ENCODE measurements around the gene NDST1.
A peak's percentile ranks its signal among the peaks of the same experiment; 100 is the strongest.

NDST1 gene

DNA sequence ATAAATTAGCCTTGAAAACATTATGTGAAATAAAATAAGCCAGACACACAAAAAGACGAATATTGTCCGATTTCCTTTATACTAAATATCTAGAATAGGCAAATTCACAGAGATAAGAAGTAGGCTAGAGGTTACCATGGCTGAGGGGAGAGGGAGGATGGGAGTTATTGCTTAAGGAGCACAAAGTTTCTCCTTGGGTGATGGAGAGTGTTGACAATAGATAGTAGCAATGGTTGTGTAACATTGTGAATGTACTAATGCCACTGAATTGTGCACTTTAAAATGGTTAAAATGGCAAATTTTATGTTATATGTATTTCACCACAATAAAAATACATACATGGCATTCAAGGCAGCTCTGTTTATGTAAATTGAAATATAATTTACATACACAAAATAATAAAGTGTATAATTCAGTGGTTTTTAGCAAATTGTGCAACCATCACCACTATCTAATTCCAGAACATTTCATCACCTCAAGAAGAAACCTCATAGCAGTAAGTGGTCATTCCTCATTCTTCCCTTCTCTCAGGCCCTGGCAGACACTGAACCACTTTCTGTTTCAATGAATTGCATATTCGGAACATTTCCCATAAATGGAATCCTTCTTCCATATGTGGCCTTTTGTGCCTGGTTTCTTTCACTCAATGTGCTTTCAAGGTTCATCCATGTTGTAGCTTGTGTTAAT lies 59.2 kb downstream of the NDST1 start:
- no peak for ATAC-seq
- Mint-ChIP-seq H3K27me3 (no peaks in the 10 kb centered on the region), H3K4me1 (no peaks in the 10 kb centered on the region), H3K27ac (no peak overlapping the region), H3K36me3 (ENCODE audit: low read depth) (no peaks in the 10 kb centered on the region), H3K4me3 (no peak overlapping the region), H3K9me3 (no peaks in the 10 kb centered on the region)
- DNase-seq, result no peak

DNA sequence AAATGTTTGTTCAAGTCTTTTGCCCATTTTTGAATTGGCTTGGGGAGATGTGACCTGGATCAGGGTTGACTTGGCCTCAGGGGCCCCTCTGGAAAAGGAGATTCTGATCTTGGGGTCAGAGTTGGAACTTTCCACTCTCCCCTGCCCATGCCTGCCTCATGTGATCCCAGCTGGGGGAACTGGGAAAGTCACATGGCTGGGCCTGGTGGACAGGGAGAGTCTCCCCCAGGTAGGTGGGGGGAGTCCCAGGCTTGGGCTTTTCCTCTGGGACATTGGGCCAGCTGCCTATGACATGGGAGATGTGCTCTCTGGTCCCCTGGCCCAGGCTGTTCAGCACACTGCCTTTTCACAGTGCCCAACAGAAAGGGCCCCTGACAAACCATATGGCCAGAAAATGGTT lies 60.7 kb downstream of the NDST1 start:
- no peaks in the 10 kb centered on the region for H3K4me1 Mint-ChIP-seq
- no peak for DNase-seq
- ATAC-seq, result no peak
- no peaks in the 10 kb centered on the region for H3K36me3 Mint-ChIP-seq (ENCODE audit: low read depth)
- H3K27me3 Mint-ChIP-seq, result no peaks in the 10 kb centered on the region
- H3K4me3 Mint-ChIP-seq, result no peak overlapping the region
- no peak overlapping the region for H3K27ac Mint-ChIP-seq
- H3K9me3 Mint-ChIP-seq, result no peaks in the 10 kb centered on the region

DNA sequence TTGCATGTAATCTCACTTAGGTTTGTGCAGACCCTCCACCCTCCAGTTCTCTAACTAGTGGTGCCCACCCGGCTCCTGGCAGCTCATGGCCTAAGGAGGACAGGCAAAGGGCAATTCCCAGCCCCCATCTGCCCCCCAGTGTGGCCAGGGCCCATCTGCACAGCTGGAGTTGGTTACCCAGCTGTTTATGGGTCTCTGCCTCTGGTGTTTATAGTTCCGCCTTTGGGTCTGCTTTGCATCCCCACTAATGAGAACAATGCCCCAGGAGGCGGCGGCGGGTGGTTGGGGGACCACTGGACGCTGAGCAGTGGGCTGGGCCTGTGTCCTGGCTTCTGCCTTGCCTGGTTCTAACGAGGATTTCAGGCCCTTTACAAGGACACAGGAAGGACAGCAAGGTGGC lies 62.4 kb downstream of the NDST1 start:
- no peaks in the 10 kb centered on the region for H3K36me3 Mint-ChIP-seq (ENCODE audit: low read depth)
- H3K4me1 Mint-ChIP-seq, result no peaks in the 10 kb centered on the region
- no peak overlapping the region for H3K4me3 Mint-ChIP-seq
- ATAC-seq (no peak), DNase-seq (no peak)
- H3K9me3 Mint-ChIP-seq, result no peaks in the 10 kb centered on the region
- H3K27ac Mint-ChIP-seq, result no peak overlapping the region
- H3K27me3 Mint-ChIP-seq, result no peaks in the 10 kb centered on the region

DNA sequence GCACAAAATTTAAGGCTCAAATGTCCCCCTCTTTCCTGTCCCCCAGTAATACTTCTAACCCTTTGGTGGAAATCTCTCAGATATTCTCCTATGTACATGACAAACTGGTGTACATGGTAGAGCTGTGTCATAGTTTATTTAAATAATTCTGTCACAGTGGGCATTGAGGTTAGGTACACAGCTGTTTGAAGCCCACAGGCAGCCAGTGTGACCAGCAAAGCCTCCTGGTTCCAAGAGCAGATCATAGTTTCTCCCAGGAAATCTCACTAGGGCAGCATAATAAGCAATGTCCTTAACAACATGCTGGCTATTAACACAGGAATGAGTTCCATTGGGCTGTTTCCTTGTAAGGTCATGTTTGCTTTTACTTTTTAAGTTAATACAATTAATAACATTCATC lies 63.9 kb downstream of the NDST1 start:
- no peak overlapping the region for H3K4me3 Mint-ChIP-seq
- H3K27me3 Mint-ChIP-seq, result no peaks in the 10 kb centered on the region
- H3K36me3 Mint-ChIP-seq (ENCODE audit: low read depth), result no peaks in the 10 kb centered on the region
- H3K4me1 Mint-ChIP-seq, result no peaks in the 10 kb centered on the region
- no peaks in the 10 kb centered on the region for H3K9me3 Mint-ChIP-seq
- ATAC-seq (no peak), DNase-seq (no peak)
- H3K27ac Mint-ChIP-seq, result no peak overlapping the region

DNA sequence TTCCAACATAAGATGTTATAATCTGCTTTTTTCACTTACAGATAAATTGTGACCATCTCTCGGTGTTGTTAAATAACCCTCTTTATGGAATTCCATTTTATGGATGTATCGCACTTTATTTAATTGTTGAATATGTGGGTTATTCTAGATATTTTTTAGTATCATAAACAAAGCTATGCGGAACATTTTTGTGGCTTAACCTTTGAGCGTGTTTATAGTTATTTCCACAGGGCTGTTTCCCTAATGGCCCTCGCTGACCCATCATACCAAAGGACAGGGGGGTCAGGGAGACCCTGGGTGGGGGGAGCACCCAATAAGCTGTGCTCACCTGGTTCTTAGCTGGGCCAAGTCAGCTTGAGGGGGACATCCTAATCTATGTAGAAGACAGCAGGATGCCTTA lies 65.3 kb downstream of the NDST1 start:
- no peak for DNase-seq
- no peak overlapping the region for H3K27ac Mint-ChIP-seq
- H3K4me1 Mint-ChIP-seq, result no peaks in the 10 kb centered on the region
- no peak overlapping the region for H3K4me3 Mint-ChIP-seq
- no peaks in the 10 kb centered on the region for H3K9me3 Mint-ChIP-seq
- no peaks in the 10 kb centered on the region for H3K27me3 Mint-ChIP-seq
- no peaks in the 10 kb centered on the region for H3K36me3 Mint-ChIP-seq (ENCODE audit: low read depth)
- no peak for ATAC-seq

DNA sequence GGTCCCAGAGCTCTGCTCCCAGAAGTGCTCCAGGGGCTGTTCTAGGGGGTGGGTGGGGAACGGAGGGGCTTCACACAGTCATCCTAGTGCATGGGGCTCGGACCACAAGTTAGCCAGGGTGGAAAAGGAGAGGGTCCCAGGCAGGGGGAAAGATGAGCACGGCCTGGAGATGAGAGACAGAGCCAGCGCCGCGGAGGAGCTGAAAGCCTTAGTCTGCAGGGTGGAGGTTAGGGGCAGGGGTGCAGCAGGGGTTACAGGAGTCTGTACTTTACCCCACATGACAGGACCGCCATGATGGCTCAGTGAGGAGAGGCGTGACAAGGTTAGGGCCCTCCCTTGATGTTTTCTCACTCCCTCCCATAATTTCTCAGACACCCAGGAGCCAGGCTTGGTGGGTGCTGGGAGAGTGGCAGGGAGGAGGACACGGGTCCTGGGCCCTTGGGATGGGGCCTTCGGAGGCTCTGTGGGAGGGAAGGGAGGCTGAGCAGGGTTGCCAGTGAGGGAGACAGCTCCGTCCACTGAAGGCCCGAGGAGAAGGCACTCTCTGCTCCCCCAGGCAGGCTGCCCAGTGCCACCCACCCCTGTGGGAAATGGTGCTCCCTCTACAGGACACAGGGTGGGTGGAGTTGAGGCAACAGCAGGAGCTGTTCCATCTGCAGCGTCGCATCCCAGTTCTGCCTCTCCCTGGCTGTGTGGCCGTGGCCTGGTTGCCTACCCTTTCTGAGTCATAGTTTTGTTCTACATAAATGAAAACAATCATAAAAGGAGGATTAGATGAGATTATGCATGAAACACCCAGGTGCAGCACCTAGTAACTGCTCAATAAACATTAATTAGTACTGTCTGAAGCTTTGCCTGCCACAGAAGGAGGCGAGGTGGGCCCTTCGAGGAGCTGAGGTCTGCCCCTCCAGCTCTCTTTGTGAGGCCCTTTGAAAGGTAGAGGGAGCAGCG lies 66.2 kb downstream of the NDST1 start:
- Mint-ChIP-seq H3K4me3 (no peak overlapping the region), H3K4me1 (no peaks in the 10 kb centered on the region), H3K9me3 (no peaks in the 10 kb centered on the region), H3K36me3 (ENCODE audit: low read depth) (no peaks in the 10 kb centered on the region), H3K27me3 (no peaks in the 10 kb centered on the region), H3K27ac (no peak overlapping the region)
- ATAC-seq, result peak; percentile 26
- no peak for DNase-seq

DNA sequence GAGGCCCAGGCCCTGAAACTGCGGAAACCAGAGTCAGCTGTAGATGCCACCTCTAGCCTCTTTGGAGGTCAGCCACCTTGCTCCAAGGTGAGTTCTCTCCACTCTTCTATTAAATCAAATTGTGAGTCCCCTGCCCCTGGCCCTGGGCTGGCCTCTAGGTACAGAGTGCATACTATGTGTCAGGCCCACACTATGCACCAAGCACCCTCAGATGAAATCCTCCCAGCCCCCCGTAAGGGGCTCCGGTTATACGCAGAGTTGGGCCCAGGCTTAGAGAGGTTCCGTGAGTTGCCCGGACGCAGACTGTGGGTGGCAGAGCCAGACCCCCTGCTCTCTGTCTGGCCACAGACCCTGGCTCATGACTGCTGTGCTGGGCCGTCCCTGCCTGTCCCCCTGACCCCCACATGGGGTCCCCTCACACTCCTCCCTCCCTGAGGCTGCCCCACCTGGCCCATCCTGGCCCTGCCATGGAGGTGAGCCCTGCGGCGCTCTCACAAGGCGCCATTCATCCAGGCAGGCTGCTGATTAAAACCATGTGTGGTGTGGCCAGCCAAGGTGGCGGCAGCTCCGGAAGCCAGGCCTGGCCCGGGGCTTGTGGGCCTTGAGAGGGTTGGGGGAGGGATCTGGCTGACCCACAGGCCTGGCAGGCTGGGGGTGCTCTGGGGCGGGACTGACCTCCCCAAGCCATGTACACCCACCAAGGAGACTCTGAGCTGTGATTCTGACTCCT lies 67.1 kb downstream of the NDST1 start:
- DNase-seq (no peak), ATAC-seq (no peak)
- H3K27me3 Mint-ChIP-seq, result no peaks in the 10 kb centered on the region
- no peaks in the 10 kb centered on the region for H3K9me3 Mint-ChIP-seq
- no peak overlapping the region for H3K27ac Mint-ChIP-seq
- H3K4me1 Mint-ChIP-seq, result no peaks in the 10 kb centered on the region
- no peaks in the 10 kb centered on the region for H3K36me3 Mint-ChIP-seq (ENCODE audit: low read depth)
- H3K4me3 Mint-ChIP-seq, result no peak overlapping the region

DNA sequence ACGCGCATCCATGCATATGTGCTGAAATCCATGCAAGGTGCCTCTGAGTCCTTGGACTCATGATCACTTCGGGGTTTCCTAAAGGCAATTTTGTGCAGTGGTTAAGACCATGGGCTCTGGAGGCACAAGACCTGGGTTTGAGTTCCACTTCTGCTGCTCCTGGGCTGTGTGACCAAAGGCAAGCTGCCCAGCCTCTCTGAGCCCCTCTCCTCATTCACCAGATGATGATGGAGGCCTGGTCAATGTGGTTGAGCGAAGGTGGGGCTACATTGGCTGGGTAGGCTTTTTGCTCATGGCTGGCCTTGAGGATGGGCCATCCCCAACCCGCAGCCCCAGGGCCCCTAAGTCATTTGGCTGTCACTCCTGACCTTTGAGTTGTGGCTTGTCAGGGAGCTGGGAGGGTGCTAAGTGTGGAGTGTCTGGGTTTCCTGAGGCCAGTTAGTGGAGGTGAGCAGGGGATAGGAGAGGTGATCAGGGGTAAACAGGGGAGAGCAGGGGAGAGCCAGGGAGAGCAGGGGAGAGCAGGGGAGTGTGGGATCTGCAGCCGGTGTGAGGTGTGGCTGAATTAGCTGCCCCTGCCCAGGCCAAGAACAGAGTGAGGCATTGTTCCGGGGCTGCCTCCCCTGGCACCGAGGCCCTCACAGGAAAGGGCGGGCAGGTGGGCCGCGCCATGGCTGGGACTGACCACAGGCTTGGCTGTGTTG lies 68.0 kb downstream of the NDST1 start:
- Mint-ChIP-seq H3K27me3 (no peaks in the 10 kb centered on the region), H3K27ac (no peak overlapping the region), H3K4me1 (no peaks in the 10 kb centered on the region), H3K4me3 (no peak overlapping the region), H3K36me3 (ENCODE audit: low read depth) (no peaks in the 10 kb centered on the region), H3K9me3 (no peaks in the 10 kb centered on the region)
- DNase-seq (no peak), ATAC-seq (no peak)

DNA sequence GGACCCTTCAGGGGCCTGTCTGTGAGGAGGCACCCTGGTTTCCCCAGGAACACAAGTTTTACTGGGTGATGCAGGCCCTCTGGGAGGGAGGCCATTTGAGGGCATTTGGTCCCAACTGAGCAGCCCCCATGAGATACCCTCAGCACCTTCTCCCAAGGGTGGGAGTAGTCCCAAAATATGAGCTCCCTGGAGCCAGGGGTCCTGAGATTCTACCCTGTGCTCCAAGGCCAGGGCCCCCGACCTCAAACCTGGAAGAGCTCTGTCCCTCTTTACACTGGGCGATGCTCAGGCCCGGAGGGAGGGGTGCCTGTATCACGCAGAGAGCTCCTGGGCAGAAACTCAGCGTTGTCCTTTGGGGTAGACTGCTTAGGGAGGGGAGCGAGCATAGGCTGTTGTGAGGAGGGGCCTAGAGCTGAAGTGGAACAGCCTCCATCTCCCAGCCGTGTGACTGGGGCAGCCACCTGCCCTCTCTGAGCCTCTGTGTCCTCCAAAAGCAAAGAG lies 68.6 kb downstream of the NDST1 start:
- H3K4me3 Mint-ChIP-seq, result no peak overlapping the region
- H3K27me3 Mint-ChIP-seq, result peaks cover under 1% of the 10 kb centered on the region
- DNase-seq (no peak), ATAC-seq (no peak)
- H3K9me3 Mint-ChIP-seq, result no peaks in the 10 kb centered on the region
- no peak overlapping the region for H3K27ac Mint-ChIP-seq
- H3K36me3 Mint-ChIP-seq (ENCODE audit: low read depth), result no peaks in the 10 kb centered on the region
- no peaks in the 10 kb centered on the region for H3K4me1 Mint-ChIP-seq

DNA sequence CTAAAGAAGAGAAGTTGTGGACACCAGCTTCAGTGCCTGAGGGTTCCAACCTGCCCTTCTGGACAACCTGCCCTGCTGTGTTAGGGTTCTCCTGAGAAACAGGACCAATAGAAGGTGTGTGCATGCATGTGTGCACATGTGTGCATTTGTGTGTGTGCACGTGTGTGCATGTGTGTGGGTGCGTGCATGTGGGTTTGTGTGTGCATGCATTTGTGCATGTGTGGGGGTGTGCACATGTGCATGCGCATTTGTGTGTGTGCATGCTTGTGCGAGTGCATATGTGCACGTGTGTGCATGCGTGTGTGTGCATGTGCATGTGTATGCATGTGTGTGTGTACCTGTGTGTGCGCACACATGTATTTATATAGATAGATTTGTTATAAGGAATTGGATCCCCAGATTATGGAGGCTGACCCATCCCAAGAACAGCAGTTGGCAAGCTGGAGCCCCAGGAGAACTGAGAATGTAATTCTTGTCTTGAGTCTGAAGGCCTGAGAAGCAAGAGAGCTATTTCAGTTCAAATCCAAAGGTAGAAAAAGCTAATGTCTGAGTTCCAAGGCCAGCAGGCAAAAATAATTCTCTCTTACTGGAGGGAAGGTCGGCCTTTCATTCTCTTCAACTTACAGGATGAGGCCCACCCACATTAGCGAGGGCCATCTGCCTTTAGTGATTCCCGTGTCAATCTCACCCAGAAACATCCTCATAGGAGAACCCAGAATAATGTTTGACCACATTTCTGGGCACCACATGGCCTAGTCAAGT lies 69.6 kb downstream of the NDST1 start:
- no peak overlapping the region for H3K27ac Mint-ChIP-seq
- DNase-seq (no peak), ATAC-seq (no peak)
- no peak overlapping the region for H3K4me3 Mint-ChIP-seq
- no peaks in the 10 kb centered on the region for H3K36me3 Mint-ChIP-seq (ENCODE audit: low read depth)
- no peaks in the 10 kb centered on the region for H3K4me1 Mint-ChIP-seq
- H3K27me3 Mint-ChIP-seq, result peaks cover 6% of the 10 kb centered on the region
- no peaks in the 10 kb centered on the region for H3K9me3 Mint-ChIP-seq

DNA sequence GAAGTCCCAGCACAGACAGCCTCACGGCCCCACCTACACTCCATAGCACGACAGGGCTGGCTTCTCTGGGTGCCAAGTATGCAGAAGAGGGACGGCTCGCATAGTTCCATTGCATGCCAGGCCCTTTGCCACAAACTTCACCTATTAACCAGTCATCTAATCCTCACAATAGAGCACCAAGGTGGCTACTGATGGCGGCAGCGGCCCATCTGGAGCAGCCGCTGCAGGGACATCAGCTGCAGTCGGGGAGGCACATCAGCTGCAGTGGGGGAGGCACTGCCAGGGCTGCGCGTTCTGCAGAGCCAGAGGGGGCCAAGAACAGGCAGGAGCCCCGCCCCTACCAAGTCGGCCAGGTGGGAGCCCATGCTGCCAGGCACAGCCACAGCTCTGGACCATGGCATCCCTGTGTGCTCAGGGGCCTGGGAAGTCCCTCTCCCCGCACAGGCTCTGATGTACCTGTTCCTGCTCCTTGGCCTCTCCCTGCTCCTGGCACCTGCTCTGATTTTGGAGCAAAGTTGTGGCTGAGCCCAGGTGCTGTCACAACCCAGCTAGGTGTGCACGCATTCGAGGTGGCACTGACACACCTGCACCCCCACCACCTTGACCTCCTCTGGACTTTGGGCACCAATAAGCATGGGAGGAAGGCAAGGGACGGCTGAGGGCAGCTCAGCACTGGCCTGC lies 71.0 kb downstream of the NDST1 start:
- no peak for ATAC-seq
- H3K36me3 Mint-ChIP-seq (ENCODE audit: low read depth), result no peaks in the 10 kb centered on the region
- no peak overlapping the region for H3K27ac Mint-ChIP-seq
- H3K4me1 Mint-ChIP-seq, result no peaks in the 10 kb centered on the region
- no peak overlapping the region for H3K4me3 Mint-ChIP-seq
- no peaks in the 10 kb centered on the region for H3K9me3 Mint-ChIP-seq
- peaks cover 6% of the 10 kb centered on the region for H3K27me3 Mint-ChIP-seq
- DNase-seq, result no peak

DNA sequence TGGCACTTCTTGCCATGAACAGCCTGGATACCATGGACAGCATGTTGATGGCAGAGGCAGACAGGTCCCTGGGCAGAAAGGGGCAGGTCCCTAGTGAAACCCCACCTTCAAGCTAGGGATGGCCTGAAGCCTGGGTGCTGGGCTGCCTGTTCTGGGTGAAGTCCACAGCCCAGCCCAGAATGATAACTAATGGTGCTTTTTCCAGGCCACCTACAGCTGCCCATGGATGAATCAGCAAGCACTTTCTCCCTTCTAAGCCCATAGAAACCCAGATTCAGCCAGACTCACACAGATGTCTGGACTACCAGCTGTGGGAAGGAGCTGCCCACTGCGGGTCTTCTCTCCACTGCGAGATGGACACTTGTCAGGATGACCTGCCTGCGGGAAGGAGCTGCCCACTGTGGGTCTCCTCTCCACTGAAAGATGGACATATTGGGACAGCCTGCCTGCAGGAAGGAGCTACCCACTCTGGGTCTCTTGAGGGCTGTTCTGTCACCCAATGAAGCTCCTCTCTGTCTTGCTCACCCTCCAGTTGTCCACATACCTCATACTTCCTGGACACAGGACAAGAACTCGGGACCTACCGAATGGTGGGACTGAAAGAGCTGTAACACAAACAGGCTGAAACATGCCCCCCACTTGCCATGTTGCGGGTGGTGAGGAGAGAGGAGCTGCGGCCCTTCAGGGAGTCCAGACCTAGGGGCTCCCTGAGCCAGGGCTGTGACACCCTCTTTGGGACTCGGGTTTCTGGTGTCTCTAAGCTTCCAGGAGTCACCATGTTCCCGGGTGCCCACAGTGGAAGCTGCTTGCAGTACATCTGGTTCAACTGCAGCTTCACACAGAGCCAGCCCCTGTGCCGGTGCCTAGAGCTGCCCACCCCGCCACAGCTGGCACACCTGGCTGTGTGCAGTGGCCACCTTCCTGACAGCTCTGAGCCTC lies 71.8 kb downstream of the NDST1 start:
- no peak overlapping the region for H3K27ac Mint-ChIP-seq
- H3K27me3 Mint-ChIP-seq, result peaks cover 6% of the 10 kb centered on the region
- H3K36me3 Mint-ChIP-seq (ENCODE audit: low read depth), result no peaks in the 10 kb centered on the region
- no peak for DNase-seq
- no peak for ATAC-seq
- no peaks in the 10 kb centered on the region for H3K9me3 Mint-ChIP-seq
- H3K4me1 Mint-ChIP-seq, result no peaks in the 10 kb centered on the region
- H3K4me3 Mint-ChIP-seq, result no peak overlapping the region
